ENCODE results near the gene SPATA22. TPM values are rescaled to one million over a fixed set of nuclear protein-coding genes. Genes with fewer than 3 reads are reported as not detected.

The SPATA22 gene
- total RNA-seq, 2 donors from 2014 or later: not detected

DNA sequence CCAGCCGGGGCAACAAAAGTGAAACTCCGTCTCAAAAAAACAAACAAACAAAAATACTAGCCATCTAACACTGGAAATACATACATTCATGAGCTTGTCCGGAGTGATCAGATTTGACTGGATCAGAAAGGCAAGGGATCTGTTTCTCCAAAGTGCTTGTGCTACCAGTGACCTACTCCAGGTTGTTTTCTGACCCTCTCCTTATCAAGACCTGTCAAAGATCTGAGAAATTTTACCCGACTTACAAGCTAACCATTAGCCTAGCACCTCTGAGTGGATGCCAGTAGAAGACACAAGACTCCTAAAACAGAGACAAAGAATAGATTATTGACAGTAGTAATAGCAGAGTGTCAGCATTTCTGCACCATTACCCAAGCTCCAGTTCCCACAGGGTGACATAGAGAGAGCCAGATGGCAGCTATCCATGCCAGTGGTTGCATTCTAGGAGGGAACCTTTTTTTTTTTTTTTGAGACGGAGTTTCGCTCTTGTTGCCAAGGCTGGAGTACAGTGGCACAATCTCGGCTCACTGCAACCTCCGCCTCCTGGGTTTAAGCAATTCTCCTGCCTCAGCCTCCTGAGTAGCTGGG is 14.0 kb upstream of the SPATA22 start:
- no peaks in the 10 kb centered on the region for H3K36me3 Mint-ChIP-seq (ENCODE audit: low read depth)
- H3K36me3 ChIP-seq (ENCODE audit: control insufficient read depth, insufficient read depth, low read length): no peaks in the 10 kb centered on the region
- no peak overlapping the region for H3K27ac ChIP-seq (ENCODE audit: low read depth, low read length)
- no peaks in the 10 kb centered on the region for H3K9me3 ChIP-seq (ENCODE audit: control insufficient read depth, low read length)
- no peak overlapping the region for H3K9ac ChIP-seq (ENCODE audit: extremely low read depth, low read length, poor library complexity, severe bottlenecking)
- peaks cover 8% of the 10 kb centered on the region for H3K4me1 Mint-ChIP-seq
- H3K27me3 Mint-ChIP-seq (ENCODE audit: insufficient read depth): no peaks in the 10 kb centered on the region
- WGBS, 2 experiments (ENCODE audit: insufficient coverage in 1 of 2, insufficient read length in 1 of 2): 95 to 100% methylated on average over 5 to 8 of the region's 8 CpGs
- H3K27ac Mint-ChIP-seq: no peak overlapping the region
- H3K4me1 ChIP-seq (ENCODE audit: control insufficient read depth, insufficient read depth, low read length): no peaks in the 10 kb centered on the region
- TF ChIP-seq, protein P1, sequence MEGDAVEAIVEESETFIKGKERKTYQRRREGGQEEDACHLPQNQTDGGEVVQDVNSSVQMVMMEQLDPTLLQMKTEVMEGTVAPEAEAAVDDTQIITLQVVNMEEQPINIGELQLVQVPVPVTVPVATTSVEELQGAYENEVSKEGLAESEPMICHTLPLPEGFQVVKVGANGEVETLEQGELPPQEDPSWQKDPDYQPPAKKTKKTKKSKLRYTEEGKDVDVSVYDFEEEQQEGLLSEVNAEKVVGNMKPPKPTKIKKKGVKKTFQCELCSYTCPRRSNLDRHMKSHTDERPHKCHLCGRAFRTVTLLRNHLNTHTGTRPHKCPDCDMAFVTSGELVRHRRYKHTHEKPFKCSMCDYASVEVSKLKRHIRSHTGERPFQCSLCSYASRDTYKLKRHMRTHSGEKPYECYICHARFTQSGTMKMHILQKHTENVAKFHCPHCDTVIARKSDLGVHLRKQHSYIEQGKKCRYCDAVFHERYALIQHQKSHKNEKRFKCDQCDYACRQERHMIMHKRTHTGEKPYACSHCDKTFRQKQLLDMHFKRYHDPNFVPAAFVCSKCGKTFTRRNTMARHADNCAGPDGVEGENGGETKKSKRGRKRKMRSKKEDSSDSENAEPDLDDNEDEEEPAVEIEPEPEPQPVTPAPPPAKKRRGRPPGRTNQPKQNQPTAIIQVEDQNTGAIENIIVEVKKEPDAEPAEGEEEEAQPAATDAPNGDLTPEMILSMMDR (conservative IDR thresholded peaks at IDR 0.05): no peak
- H3K4me3 ChIP-seq (ENCODE audit: low read length): no peak overlapping the region
- DNase-seq: no peak
- no peaks in the 10 kb centered on the region for H3K27me3 ChIP-seq (ENCODE audit: control insufficient read depth, insufficient read depth, low read length, poor library complexity, severe bottlenecking)
- H3K9me3 Mint-ChIP-seq: no peaks in the 10 kb centered on the region
- no peak overlapping the region for H3K4me3 Mint-ChIP-seq

DNA sequence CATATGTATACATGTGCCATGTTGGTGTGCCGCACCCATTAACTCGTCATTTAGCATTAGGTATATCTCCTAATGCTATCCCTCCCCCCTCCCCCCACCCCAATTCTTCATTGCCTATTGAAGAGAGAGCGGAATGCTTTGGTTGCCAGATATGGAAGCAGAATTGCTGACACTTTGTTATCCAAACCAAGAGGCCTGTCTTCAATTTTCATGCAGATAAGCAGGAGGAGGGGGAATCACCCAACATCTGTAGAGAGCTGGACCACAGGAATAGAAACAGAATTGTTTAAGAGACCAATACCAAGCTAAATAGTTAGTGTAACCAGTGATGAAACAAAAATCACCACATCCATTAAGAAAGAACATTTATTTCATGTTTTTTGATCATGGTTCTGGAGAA is 11.2 kb upstream of the SPATA22 start:
- no peak for DNase-seq
- 91% methylated on average over 1 of the region's 3 CpGs; no CpG with 5 or more reads in 1 of the 2 experiments for WGBS, 2 experiments (ENCODE audit: insufficient coverage in 1 of 2, insufficient read length in 1 of 2)
- Histone ChIP-seq H3K27me3 (ENCODE audit: control insufficient read depth, insufficient read depth, low read length, poor library complexity, severe bottlenecking) (no peaks in the 10 kb centered on the region), H3K27ac (ENCODE audit: low read depth, low read length) (no peak overlapping the region), H3K4me3 (ENCODE audit: low read length) (no peak overlapping the region), H3K36me3 (ENCODE audit: control insufficient read depth, insufficient read depth, low read length) (no peaks in the 10 kb centered on the region), H3K9me3 (ENCODE audit: control insufficient read depth, low read length) (no peaks in the 10 kb centered on the region), H3K9ac (ENCODE audit: extremely low read depth, low read length, poor library complexity, severe bottlenecking) (no peak overlapping the region), H3K4me1 (ENCODE audit: control insufficient read depth, insufficient read depth, low read length) (no peaks in the 10 kb centered on the region)
- Mint-ChIP-seq H3K4me3 (no peak overlapping the region), H3K27me3 (ENCODE audit: insufficient read depth) (no peaks in the 10 kb centered on the region), H3K4me1 (peaks cover 8% of the 10 kb centered on the region), H3K36me3 (ENCODE audit: low read depth) (no peaks in the 10 kb centered on the region), H3K9me3 (no peaks in the 10 kb centered on the region), H3K27ac (no peak overlapping the region)
- TF ChIP-seq, protein P1 (conservative IDR thresholded peaks at IDR 0.05): no peak

- Mint-ChIP-seq H3K27me3 (ENCODE audit: insufficient read depth) (no peaks in the 10 kb centered on the region), H3K4me3 (no peak overlapping the region), H3K4me1 (peaks cover 5% of the 10 kb centered on the region), H3K27ac (no peak overlapping the region), H3K9me3 (no peaks in the 10 kb centered on the region), H3K36me3 (ENCODE audit: low read depth) (no peaks in the 10 kb centered on the region)
- Histone ChIP-seq H3K4me3 (ENCODE audit: low read length) (no peak overlapping the region), H3K36me3 (ENCODE audit: control insufficient read depth, insufficient read depth, low read length) (no peaks in the 10 kb centered on the region), H3K27me3 (ENCODE audit: control insufficient read depth, insufficient read depth, low read length, poor library complexity, severe bottlenecking) (no peaks in the 10 kb centered on the region), H3K9me3 (ENCODE audit: control insufficient read depth, low read length) (no peaks in the 10 kb centered on the region), H3K27ac (ENCODE audit: low read depth, low read length) (no peak overlapping the region), H3K4me1 (ENCODE audit: control insufficient read depth, insufficient read depth, low read length) (no peaks in the 10 kb centered on the region), H3K9ac (ENCODE audit: extremely low read depth, low read length, poor library complexity, severe bottlenecking) (no peak overlapping the region)
- TF ChIP-seq, protein P1 (conservative IDR thresholded peaks at IDR 0.05): no peak
- 76 to 97% methylated on average over 2 to 3 of the region's 3 CpGs for WGBS, 2 experiments (ENCODE audit: insufficient coverage in 1 of 2, insufficient read length in 1 of 2)
- no peak for DNase-seq
Observed at GRCh38 chr17:3479988-3480387, 8.4 kb upstream of the SPATA22 start.

Measured in endodermal cell (in vitro differentiated cells).